ENCODE data around the gene JHY.

The JHY gene

GRCh38 chr11:122871302-122871701 is 11.3 kb upstream of the JHY start:
- TF ChIP-seq CTCF (IDR thresholded peaks at IDR 0.05; ENCODE audit: low read length, missing control alignments): no peak
- no peak for DNase-seq (ENCODE audit: low read depth)
- H3K4me3 ChIP-seq (replicated peaks; ENCODE audit: low read depth, low read length): no peak overlapping the region

- no peak for DNase-seq (ENCODE audit: low read depth)
- TF ChIP-seq CTCF (IDR thresholded peaks at IDR 0.05; ENCODE audit: low read length, missing control alignments): no peak
- no peak overlapping the region for H3K4me3 ChIP-seq (replicated peaks; ENCODE audit: low read depth, low read length)
Measured at GRCh38 chr11:122872046-122872445, 10.5 kb upstream of the JHY start.

GRCh38 chr11:122874991-122875390 is 7.6 kb upstream of the JHY start:
- TF ChIP-seq CTCF (IDR thresholded peaks at IDR 0.05; ENCODE audit: low read length, missing control alignments): no peak
- H3K4me3 ChIP-seq (replicated peaks; ENCODE audit: low read depth, low read length): no peak overlapping the region
- no peak for DNase-seq (ENCODE audit: low read depth)

- TF ChIP-seq CTCF (IDR thresholded peaks at IDR 0.05; ENCODE audit: low read length, missing control alignments): no peak
- DNase-seq (ENCODE audit: low read depth): no peak
- no peak overlapping the region for H3K4me3 ChIP-seq (replicated peaks; ENCODE audit: low read depth, low read length)
Measured at GRCh38 chr11:122877732-122878131, 4.8 kb upstream of the JHY start.

GRCh38 chr11:122879785-122880184 is 2.8 kb upstream of the JHY start:
- no peak for TF ChIP-seq CTCF (IDR thresholded peaks at IDR 0.05; ENCODE audit: low read length, missing control alignments)
- no peak for DNase-seq (ENCODE audit: low read depth)
- H3K4me3 ChIP-seq (replicated peaks; ENCODE audit: low read depth, low read length): no peak overlapping the region

- peak overlapping the region; percentile 61 for H3K4me3 ChIP-seq (replicated peaks; ENCODE audit: low read depth, low read length)
- no peak for TF ChIP-seq CTCF (IDR thresholded peaks at IDR 0.05; ENCODE audit: low read length, missing control alignments)
- no peak for DNase-seq (ENCODE audit: low read depth)
Measured at GRCh38 chr11:122882857-122883645, 492 bp downstream of the JHY start.

- TF ChIP-seq CTCF (IDR thresholded peaks at IDR 0.05; ENCODE audit: low read length, missing control alignments): no peak
- H3K4me3 ChIP-seq (replicated peaks; ENCODE audit: low read depth, low read length): peak overlapping the region; percentile 61
- DNase-seq (ENCODE audit: low read depth): peak; percentile 64
Measured at GRCh38 chr11:122883646-122883979, 1.1 kb downstream of the JHY start.

Data from fibroblast of pulmonary artery (primary cell).